Heart right ventricle (tissue), 16 donors: Measurements from ENCODE around the gene ANP32A. TPM values are rescaled to one million over a fixed set of nuclear protein-coding genes. Genes with fewer than 3 reads are reported as not detected.

ENCODE experiments used
- ATAC-seq, 8 donors: fragments of 200-7000 bp; cut with Tn5 transposase; one replicate each; pipeline ENCODE4 v1.9.1; 2020; ENCODE audit warnings: mild to moderate bottlenecking in 8 of 8, moderate library complexity in 8 of 8, moderate number of reproducible peaks in 1 of 8
- DNase-seq, 2 donors: peaks; one replicate each; pipeline ENCODE4 v3.0.0-alpha.2; 2020
- H3K27ac ChIP-seq, 10 donors: fragments of 200-600 bp; sonication (generic) in 2 of 10; one replicate each; pipeline versions ENCODE4 v1.5.0 to v1.8.0; 2020 to 2022; ENCODE audit warnings: mild to moderate bottlenecking in 3 of 10
- H3K27me3 ChIP-seq, 7 donors: fragments of 200-600 bp; one replicate each; pipeline ENCODE4 v1.8.0; 2021 to 2022; ENCODE audit warnings: mild to moderate bottlenecking in 2 of 7
- H3K36me3 ChIP-seq, 9 donors: fragments of 200-600 bp; sonication (generic) in 1 of 9; one replicate each; pipeline versions ENCODE4 v1.5.0 to v1.8.0; 2020 to 2022; ENCODE audit warnings: mild to moderate bottlenecking in 2 of 9
- H3K4me1 ChIP-seq, 9 donors: fragments of 200-600 bp; sonication (generic) in 1 of 9; one replicate each; pipeline versions ENCODE4 v1.5.0 to v1.8.0; 2020 to 2022; ENCODE audit warnings: mild to moderate bottlenecking in 4 of 9
- H3K4me3 ChIP-seq, 10 donors: fragments of 200-600 bp; sonication (generic) in 2 of 10; one replicate each; pipeline versions ENCODE4 v1.5.0 to v1.8.0; 2020 to 2022; ENCODE audit warnings: mild to moderate bottlenecking in 7 of 10, moderate library complexity in 2 of 10
- H3K9me3 ChIP-seq, 11 donors: fragments of 200-600 bp in 10 of 11; sonication (generic) in 2 of 11; one replicate each; pipeline versions ENCODE4 v1.5.0 to v1.8.0; 2013 to 2022; ENCODE audit warnings: mild to moderate bottlenecking in 2 of 11, control low read depth in 1 of 11, moderate library complexity in 1 of 11
- CTCF ChIP-seq, 9 donors: fragments of 200-600 bp; sonication (generic) in 2 of 9; IDR thresholded peaks; one replicate each; pipeline versions ENCODE4 v1.5.0 to v1.8.0; 2021 to 2022; ENCODE audit warnings: antibody characterized with exemption in 9 of 9, mild to moderate bottlenecking in 5 of 9, moderate library complexity in 1 of 9
- WGBS, 2 donors: extraction: QIAGEN DNeasy Blood & Tissue Kit; methylation state at CpG; one replicate each; pipeline ENCODE4 v1.1.7; 2013; ENCODE audit warnings: inconsistent platforms in 1 of 2; 5-methylcytosine and 5-hydroxymethylcytosine counted together
- intact Hi-C, 10 donors: fragments of 100-400 bp; cut with DNase I; formaldehyde crosslinking; loops; one replicate each; pipeline versions ENCODE4 v1.11.1 to v1.14.2; 2022
- polyA plus RNA-seq, 2 donors: library from polyadenylated mRNA; stranded (reverse); fragments of 200-250 nt; gene quantifications; one replicate each; pipeline ENCODE4 v1.2.3, GENCODE V29; 2013
- total RNA-seq, 10 donors: library from RNA; stranded (reverse); fragmentation: NEBNext Ultra II Directional in 3 of 10; extraction: Animal tissue kit (Norgen Biotek cat#: 25700) in 3 of 10; gene quantifications; one replicate each; pipeline versions ENCODE4 v1.2.1 to v1.2.4, GENCODE V29; 2021 to 2023
- donor health status: Arrhythmogenic right ventricular cardiomyopathy.
- donor health status: ischemic (EF 13 %, LVEDD 7.1; RV severe dilation, severe dysfunction).
- donor health status: healthy with polysubstance abuse.
- donor health status: DM: no; HTN: yes; CAD: no.
- donor health status: DM: no; HTN: no; CAD: no.
- donor health status: ischemic (EF 25% LVEDD 6.9; RV normal size, moderate dysfunction).
- donor health status: ischemic (EF 25% LVEDD 5.7; RV mildly dilated, moderate dysfunction).
- donor health status: healthy.
- donor health status: DM: yes; HTN: yes; CAD: no.
- donor health status: Ischemic cardiomyopathy.
- donor health status: ischemic (EF 35%, LVEDD 5.7; RV mildly dilated, moderate dysfunction).
- donor health status: nonischemic (EF 11% LVEDD 7.7; RV severe dilation, severe dysfunction).
- donor health status: DM: yes; HTN: yes; CAD: no.
- donor health status: PGD.
- donor health status: ischemic (EF 29% LVEDD 5.4; RV normal size, mild dysfunction).
- donor health status: nonischemic (EF 23%, LVEDD 6.1; RV moderate dilation, normal function).

Gene ANP32A
- total and polyA plus RNA-seq, 12 donors = 87.3 to 201 (median 146) TPM

GRCh38 chr15:68852461-68852860 is 31.8 kb upstream of the ANP32A start:
- H3K27ac ChIP-seq = no peak overlapping the region
- DNase-seq = no peak
- intact Hi-C loops = no loop called here
- H3K4me1 ChIP-seq = no peaks in the 10 kb centered on the region
- 85 to 90% methylated on average over 7 of the region's 7 CpGs for WGBS, 2 donors
- no peak for TF ChIP-seq CTCF (IDR thresholded peaks at IDR 0.05)
- H3K9me3 ChIP-seq = peaks cover 0 to 19% (median 10%) of the 10 kb centered on the region in 11 donors
- H3K27me3 ChIP-seq = peaks cover 0 to 4% (median 0%) of the 10 kb centered on the region in 7 donors
- H3K36me3 ChIP-seq = no peaks in the 10 kb centered on the region
- ATAC-seq = no peak
- H3K4me3 ChIP-seq = no peak overlapping the region

GRCh38 chr15:68851971-68852370 is 31.3 kb upstream of the ANP32A start:
- no peak overlapping the region for H3K27ac ChIP-seq
- peaks cover 0 to 14% (median 5%) of the 10 kb centered on the region in 11 donors for H3K9me3 ChIP-seq
- peaks cover 0 to 4% (median 0%) of the 10 kb centered on the region in 7 donors for H3K27me3 ChIP-seq
- no peak for DNase-seq
- no peak for TF ChIP-seq CTCF (IDR thresholded peaks at IDR 0.05)
- WGBS, 2 donors = 80 to 87% methylated on average over 2 of the region's 2 CpGs
- no peak overlapping the region for H3K4me3 ChIP-seq
- no peaks in the 10 kb centered on the region for H3K4me1 ChIP-seq
- no peaks in the 10 kb centered on the region for H3K36me3 ChIP-seq
- ATAC-seq = no peak
- intact Hi-C loops = no loop called here

- no peak for ATAC-seq
- Histone ChIP-seq H3K4me3 (no peak overlapping the region), H3K36me3 (no peaks in the 10 kb centered on the region), H3K9me3 (no peaks in the 10 kb centered on the region), H3K4me1 (peaks cover 0 to under 1% (median 0%) of the 10 kb centered on the region in 9 donors), H3K27me3 (peaks cover 0 to 20% (median 17%) of the 10 kb centered on the region in 7 donors), H3K27ac (no peak overlapping the region)
- DNase-seq = no peak
- intact Hi-C loops = no loop called here
- 24 to 49% methylated on average over 2 of the region's 2 CpGs for WGBS, 2 donors
- TF ChIP-seq CTCF (IDR thresholded peaks at IDR 0.05) = no peak
These were observed 28.8 kb upstream of the ANP32A start for GRCh38 chr15:68849497-68849896.

GRCh38 chr15:68846851-68847439 is 26.2 kb upstream of the ANP32A start:
- Histone ChIP-seq H3K27ac (no peak overlapping the region), H3K36me3 (no peaks in the 10 kb centered on the region), H3K9me3 (no peaks in the 10 kb centered on the region), H3K4me1 (peaks cover 0 to 12% (median 6%) of the 10 kb centered on the region in 9 donors), H3K27me3 (peaks cover 0 to 46% (median 39%) of the 10 kb centered on the region in 7 donors), H3K4me3 (no peak overlapping the region)
- intact Hi-C loops = no loop called here
- ATAC-seq = no peak
- DNase-seq = no peak
- no peak for TF ChIP-seq CTCF (IDR thresholded peaks at IDR 0.05)
- 93 to 97% methylated on average over 3 of the region's 3 CpGs for WGBS, 2 donors
